HG03469 (cell line): ENCODE data around the gene RPL35.
"Not testable (repeated sequence)": the region's sequence is repeated elsewhere in the genome, so short reads cannot be mapped to it uniquely, and the experiment has no call there.

Source experiments
- ATAC-seq: cut with Tn5 transposase; IDR thresholded peaks from one replicate; pipeline ENCODE4 v1.9.1; 2021; ENCODE audit warnings: mild to moderate bottlenecking, moderate library complexity, moderate number of reproducible peaks; ENCODE audit not compliant: unreplicated experiment

RPL35 gene

DNA sequence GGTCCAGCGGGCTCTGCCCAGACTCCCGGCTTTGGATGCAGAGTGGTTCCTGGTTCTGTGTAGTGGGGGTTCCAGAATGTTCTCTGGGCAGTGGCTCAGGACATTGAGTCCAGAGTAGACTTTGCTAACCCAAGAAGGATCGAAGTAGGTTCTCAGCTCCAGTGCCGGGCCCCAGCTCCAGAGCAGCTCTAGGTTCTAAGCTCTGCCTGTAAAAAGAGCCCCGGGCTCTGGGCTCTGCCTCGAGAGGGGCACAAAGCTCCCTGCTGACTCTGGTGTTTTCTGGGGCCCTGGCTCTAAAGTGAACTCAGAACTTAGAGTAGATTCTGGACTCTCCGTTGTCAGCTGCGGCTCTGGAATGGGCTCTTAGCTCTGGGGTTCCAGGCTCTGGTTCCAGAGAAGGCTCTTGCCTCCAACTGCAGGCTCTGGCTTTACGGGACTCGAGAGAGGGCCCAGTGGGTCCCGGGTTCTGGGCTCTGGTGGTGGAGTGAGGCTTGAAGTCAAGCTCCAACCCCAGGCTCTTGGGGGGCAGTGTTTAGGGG, 8.1 kb downstream of the RPL35 start:
- ATAC-seq: no peak

DNA sequence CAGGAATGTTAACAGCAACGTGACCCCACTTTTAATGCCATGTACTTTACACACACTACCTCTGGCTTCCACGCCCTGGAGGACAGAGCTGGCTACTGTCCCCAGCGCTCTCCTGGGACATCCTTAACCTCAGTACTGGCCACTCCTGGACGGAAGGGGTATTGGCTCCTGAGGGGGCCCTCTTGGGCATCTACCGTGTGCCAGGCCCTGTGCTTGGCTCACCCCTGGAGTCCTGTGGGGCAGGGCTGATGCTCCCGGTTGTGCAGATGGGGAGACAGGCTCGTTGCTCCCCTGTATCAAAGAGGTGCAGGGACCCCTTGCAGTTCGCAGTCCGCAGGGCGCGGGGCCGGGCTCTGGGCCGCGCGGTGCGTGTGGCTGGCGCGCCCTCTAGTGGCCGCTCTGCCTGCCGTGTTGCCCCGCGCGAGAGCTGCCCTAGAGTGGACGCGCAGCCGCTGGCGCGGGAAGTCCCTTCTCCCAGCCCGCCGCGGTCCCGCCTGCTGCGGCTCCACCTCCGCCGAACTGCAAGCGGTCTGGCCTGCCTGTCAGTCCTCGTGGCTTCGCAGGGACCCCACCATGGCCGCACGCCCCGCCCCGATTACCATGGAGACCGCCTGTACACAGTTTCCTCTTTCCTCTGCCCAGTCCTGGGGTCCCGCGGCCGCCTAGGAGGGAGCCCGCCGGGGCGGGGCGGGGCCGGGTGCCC, 8.8 kb downstream of the RPL35 start, which contains the start of gene WDR38:
TSS of gene WDR38 (plus strand) at position 632 of the 703 bp plus-strand sequence. CDS start 72 bp downstream, outside the sequence.
- ATAC-seq: peak; percentile 37

DNA sequence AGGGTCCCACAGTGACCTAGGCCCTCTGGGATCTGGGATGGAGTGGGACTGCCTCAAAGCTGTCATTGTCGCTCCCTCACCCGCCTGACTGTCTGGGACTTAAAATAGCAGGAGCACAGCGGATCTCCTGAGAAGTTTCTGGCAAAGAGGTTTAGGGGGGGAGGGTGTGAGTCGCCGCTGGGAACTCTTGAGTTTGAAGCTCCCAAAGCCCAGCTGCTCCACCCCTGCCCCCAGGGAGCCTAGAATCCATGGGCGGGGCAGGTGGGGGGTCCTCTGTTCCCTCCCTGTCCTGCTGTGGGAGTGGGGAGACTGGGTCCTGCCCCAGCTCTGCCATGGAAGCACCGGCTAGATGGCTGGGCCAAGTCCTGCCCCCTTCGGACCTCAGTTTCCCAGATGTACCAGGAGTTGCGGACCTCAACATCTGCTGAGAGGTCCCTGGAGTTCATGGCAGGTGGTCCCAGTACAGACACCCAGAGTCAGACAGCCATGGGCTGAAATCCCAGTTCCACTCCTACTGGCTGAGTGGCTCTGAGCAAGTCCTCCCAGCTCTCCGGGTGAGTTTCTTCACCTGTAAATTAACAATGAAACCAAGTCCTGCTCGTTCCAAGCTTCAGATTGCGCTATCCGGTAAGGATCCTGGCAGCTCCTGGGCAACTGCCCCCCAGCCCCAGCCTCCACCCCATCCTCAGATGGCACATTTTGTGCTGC, 9.5 kb downstream of the RPL35 start:
- no peak for ATAC-seq

DNA sequence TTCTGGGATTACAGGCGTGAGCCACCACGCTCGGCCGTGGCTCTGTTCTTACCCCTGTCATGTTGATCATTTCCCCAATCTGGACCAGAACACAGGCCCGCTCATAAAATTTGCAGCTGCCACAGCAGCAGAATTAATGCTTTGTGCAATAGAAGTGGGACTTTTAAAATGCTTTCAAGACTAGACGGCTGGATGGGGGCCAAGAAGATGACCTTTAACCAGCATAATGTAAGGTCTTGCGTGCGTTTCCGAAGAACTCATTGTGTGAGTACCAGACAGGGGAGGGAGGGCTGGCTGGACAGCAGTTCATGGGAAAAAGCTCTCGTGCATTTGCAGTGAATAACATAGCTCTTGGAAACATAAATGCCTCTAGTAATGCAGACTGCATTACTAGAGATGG, 12.0 kb downstream of the RPL35 start:
- no peak for ATAC-seq

DNA sequence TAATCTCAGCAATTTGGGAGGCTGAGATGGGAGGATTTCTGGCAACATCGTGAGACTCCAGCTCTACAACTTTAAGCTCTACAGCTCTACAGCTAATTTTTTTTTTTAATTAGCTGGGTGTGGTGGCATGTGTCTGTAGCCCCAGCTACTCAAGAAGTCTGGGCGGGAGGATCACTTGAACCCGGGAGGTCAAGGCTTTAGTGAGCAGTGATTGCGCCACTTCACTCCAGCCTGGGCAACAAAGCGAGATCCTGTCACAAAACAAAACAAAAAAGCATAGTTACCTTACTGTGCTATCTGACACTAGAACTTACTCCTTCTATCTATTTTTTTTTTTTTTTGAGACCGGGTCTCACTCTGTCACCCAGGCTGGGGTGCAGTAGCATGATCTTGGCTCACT, 14.8 kb downstream of the RPL35 start:
- ATAC-seq: no peak

DNA sequence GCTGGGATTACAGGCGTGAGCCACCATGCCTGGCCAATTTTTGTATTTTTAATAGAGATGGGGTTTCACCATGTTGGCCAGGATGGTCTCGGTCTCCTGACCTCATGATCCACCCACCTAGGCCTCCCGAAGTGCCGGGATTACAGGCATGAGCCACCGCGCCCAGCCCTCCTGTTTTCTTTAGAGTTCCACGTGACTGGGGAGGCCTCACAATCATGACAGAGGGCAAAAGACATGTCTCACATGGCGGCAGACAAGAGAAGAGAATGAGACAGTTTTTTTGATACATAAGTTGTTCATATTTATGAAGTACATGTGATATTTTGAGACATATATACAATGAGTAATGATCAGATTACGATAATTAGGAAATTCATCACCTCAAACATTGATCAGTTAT, 15.3 kb downstream of the RPL35 start:
- not testable (repeated sequence) for ATAC-seq

DNA sequence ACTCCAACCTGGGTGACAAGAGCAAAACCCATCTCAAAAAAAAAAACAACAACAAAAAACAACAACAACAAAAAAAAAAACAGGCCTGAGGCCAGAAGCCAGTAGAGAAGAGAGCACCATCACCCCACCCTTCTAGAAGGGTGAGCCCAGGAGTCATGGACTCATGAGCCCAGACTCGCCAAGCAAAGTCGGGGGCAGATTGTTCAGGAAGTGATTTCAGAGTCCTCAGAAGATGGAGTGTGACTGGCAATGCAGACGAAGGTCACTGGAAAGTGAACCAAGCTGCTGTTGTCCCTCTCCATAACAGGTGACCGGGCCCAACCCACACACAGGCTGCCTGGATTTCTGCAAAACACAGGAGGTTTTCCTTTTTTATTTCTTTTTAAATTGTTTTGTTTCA, 17.5 kb downstream of the RPL35 start:
- ATAC-seq: no peak

DNA sequence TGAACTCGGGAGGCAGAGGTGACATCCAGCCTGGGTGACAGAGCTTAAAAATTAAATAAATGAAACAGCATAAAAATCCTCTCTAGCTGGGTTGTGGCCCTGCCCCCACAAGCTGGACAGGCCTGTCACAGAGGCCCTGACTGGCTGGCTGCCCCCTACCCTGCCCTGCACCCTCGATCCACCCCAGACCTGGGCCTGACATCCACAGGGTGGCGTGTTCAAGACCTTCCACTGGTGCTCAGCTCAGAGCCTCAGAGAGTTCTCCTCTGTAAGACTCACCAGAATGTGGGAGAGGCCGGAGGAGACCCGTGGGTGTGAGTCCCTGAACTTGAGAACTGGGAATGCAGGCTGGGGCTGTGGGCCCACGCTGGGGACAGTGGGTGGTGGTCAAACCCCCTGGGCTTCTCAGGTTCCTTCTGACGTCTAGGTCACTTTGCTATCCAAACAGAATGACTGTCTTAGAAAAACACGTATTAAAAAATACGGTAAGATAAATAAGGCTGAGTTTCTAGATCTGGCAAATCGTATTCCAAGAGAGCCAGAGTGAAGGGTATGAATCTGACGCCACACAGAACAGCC, 18.2 kb downstream of the RPL35 start:
- ATAC-seq: no peak

DNA sequence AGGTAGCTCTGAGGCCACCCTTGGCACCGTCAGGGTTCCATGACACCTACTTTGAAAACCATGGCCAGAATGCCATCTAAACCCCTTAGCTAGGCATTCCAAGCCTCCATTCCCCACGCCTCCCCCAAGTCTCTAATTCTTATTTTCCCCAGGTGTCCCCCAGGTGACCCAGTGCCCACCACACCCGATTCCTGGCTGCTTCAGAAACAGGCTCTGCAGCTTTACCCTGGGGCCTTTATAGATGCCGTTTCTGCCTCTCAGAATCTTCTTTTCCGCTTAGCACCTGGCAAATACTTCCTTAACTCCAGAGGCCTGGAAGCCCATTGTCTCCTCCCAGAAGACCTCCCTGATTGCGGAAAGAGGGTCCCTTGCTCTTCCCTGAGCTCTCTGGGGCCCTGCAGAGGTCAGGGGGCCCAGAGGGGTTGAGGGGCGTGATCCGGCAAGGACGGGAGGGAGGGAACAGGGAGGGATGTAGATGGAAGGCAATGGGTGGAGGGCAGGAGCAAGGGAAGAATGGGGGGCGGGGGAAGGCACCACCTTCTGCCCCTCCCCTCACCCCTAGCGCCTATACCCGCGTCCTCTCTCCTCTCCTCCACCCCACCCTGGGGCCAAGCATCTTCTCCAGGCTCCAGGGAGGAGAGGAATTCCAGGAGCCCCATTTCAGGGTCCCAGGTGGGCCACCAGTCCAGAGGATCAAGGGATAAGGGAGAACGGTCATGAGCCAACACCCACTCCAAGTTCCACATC, 20.5 kb downstream of the RPL35 start:
- no peak for ATAC-seq

DNA sequence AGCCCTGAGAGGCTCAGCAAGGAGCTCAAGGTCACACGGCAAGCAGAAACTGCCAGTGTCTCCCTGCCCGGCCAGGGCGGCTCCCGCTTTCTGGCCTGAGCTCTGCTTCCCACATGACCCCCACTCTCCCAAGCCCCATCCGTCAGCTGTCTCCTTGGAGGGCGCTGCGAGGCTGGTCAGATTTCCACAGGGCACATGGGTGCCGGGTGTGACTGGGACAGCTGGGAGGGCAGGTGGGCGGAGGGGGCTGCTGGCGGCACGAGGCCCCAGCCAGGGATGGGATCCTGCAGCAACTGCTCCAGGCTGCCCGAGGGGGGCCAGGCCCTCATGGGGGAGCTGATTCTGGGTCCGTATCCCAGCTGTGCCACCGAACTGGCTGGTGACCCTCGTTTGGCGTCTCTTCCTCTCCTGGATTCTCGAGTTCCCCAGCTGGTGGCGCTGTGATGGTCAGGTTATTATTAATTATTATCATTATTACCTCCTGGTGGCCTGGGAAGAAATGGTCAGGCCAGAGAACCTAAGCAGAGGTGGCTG, 21.4 kb downstream of the RPL35 start:
- ATAC-seq: no peak

DNA sequence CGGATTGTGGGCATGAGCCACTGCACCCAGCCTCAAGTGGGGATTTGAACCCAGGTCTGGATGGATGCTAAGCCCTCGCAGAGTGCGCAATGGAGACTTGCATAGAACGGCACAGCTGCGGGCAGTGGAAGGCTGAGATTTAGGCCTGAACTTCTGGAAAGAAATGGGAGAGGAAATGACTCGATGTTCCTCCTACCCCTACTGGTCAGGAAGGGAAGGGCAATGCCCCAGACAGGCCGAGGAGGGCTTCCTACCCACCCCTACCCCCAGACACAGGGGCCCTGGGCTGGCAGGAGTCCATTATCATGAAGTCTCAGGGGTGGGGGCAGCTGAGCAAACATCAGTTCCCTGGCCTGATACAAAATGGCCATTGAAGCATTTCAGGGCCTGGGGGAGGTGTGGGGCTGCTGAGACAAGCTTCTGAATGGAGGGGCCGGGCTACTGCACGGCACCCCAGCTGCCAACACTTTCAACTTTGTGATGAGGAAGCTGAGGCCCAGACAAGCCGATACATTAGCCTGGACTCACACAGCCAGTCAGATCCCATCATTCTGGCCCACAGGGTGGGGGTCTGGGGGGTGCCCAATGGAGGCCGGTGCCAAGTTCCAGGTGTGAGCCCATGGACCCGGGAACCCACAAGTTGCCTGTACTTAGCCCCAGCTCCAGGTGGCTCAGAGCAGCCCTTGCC, 22.0 kb downstream of the RPL35 start:
- no peak for ATAC-seq

DNA sequence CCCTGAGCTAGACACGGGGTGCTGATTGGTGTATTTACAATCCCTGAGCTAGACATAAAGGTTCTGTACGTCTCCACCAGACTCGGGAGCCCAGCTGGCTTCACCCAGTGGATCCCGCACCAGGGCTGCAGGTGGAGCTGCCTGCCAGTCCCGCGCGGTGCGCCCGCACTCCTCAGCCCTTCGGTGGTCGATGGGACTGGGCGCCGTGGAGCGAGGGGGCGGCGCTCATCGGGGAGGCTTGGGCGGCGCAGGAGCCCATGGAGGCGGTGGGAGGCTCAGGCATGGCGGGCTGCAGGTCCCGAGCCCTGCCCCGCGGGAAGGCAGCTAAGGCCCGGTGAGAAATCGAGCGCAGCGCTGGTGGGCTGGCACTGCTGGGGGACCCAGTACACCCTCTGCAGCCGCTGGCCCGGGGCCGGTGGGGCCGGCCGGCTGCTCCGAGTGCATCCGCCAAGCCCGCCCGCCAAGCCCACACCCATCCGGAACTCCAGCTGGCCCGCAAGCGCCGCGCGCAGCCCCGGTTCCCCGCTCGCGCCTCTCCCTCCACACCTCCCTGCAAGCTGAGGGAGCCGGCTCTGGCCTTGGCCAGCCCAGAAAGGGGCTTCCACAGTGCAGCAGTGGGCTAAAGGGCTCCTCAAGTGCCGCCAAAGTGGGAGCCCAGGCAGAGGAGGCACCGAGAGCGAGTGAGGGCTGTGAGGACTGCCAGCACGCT, 23.0 kb downstream of the RPL35 start:
- ATAC-seq: not testable (repeated sequence)

DNA sequence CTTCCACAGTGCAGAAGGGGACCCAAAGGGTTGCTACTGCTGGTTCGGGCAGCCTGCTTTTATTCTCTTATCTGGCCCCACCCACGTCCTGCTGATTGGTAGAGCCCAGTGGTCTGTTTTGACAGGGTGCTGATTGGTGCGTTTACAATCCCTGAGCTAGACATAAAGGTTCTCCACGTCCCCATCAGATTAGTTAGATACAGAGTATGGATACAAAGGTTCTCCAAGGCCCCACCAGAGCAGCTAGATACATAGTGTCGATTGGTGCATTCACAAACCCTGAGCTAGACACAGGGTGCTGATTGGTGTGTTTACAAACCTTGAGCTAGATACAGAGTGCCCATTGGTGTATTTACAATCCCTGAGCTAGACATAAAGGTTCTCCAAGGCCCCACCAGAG, 23.6 kb downstream of the RPL35 start:
- not testable (repeated sequence) for ATAC-seq

DNA sequence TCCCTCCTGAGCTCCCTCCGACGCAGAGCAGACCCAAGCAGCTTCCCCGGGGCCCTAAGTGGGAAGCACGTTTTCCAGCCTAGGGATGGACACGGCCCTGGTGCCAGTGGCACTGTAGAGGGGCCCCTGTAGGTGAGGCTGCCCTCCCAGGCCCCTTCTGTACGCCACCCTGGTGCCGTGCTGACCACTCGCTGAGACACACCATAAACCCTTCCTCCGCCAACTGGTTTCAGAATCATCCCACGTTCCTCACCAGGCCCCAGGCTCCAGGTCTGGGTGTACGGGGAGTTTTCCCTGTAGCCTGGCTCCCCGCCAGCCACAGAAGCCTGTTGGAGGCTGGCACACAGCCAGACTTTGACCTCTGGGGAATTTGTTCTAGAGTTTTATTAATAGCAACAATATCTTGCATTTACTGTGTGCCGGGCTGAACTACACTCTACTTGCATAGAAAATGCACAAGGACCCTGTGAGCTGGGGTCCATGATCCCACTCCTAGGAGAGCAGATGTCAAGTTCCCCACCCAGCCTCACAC, 26.7 kb downstream of the RPL35 start:
- no peak for ATAC-seq

DNA sequence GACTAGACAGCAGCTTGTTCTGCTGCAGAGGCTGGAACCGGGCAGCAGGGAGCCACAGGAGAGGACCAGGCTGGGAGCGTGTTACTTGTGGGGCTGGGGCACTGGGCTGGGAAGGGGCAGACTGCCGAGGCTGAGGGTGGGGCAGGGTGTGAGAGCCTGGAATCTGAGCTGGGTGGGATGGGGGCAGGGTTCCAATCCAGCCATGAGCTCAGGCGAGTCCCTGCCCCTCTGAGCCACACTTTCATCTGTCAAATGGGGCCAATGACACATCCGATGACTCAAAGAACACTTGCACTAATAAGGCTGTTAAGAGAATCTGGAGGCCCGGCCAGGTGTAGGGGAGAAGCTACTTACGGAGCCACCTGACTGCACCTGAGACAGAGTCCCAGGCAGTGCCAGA, 27.2 kb downstream of the RPL35 start:
- ATAC-seq: no peak

DNA sequence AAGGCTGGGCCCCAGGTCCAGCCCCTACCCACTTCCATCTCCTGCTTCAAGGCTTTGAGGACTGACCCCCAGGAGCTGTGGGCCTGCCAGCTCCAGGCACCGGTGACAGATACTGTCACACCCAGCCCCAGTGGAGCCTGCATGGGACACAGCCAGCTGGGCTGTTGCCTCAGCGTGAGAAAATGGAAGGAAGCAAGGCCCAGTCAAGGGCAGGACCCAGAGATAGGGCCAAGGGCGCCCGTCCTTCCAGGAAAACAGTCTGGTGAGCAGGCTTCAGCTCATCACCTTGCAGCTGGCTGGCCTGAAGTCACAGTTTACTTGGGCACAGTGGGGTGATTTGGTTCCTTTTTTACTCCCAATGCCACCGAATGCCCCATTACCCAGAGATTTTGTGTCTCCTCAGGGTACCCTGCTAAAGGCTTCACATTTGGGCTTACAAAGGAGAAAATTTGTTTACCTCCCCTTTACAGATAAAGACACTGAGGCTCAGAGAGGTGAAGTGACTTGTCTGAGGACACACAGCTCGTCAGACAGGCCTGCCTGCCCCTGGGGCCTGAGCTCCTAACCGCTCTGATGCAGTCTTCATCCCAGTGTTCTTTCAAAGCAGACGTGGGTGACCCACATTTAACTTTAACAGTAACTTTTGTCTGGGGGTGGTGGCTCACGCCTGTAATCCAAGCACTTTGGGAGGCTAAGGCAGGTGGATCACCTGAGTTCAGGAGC, 30.0 kb downstream of the RPL35 start:
- no peak for ATAC-seq

DNA sequence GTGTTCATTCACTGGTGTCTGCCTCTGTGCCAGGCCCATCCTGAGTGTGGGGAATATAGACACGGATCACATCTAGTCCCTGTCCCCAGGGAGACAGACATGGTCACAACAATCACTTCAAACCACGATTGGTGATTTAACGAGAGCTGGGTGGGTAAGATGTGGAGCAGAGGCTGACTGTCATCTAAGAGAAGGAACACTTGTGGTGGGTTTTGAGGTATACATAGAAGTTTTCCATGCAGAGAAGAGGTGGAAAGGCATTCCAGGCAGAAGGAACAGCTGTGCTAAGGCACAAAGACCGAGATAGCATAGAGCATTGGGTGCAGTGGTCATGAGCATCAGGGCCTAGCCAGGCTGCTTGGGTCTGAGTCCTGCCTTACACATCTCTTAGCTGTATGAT, 31.2 kb downstream of the RPL35 start:
- ATAC-seq: no peak

DNA sequence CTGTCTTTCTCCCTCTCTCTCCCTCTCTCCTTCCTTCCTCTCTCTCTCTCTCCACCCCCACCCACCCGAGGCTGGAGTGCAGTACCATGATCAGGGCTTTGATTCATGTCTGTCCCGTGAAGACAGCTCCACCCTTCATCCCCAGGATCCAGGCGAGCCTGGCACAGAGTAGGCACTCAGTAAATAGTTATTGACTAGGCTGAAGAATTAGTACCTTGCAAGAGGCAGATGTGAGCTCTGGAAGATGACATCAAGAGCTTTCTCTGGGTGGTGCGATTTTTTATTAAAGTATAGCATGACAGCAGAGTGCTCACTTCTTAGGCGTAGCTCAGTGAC, 32.5 kb downstream of the RPL35 start:
- no peak for ATAC-seq
